Suprapubic skin (tissue), 4 donors: ENCODE measurements around the gene PNPLA3. TPM values are rescaled to one million over a fixed set of nuclear protein-coding genes. Genes with fewer than 3 reads are reported as not detected.

ENCODE experiments used
- DNase-seq, 2 donors: peaks; one replicate each; pipeline ENCODE4 v3.0.0-alpha.2; 2019; ENCODE audit warnings: low spot score in 2 of 2
- H3K27ac ChIP-seq: fragments of 200-600 bp; sonication (generic); one replicate; pipeline ENCODE4 v1.5.1; 2019
- H3K27me3 ChIP-seq: fragments of 200-600 bp; sonication (generic); one replicate; pipeline ENCODE4 v1.5.1; 2019
- H3K36me3 ChIP-seq: fragments of 200-600 bp; sonication (generic); one replicate; pipeline ENCODE4 v1.5.1; 2019
- H3K4me1 ChIP-seq: fragments of 200-600 bp; sonication (generic); one replicate; pipeline ENCODE4 v1.5.1; 2019
- H3K4me3 ChIP-seq: fragments of 200-600 bp; sonication (generic); one replicate; pipeline ENCODE4 v1.5.1; 2019; ENCODE audit warnings: mild to moderate bottlenecking
- H3K9me3 ChIP-seq: fragments of 200-600 bp; sonication (generic); one replicate; pipeline ENCODE4 v1.5.1; 2019
- EP300 ChIP-seq: sonication (generic); formaldehyde crosslinking; IDR thresholded peaks from one replicate; pipeline ENCODE4 v1.6.1; 2017; ENCODE audit warnings: antibody characterized with exemption
- POLR2A ChIP-seq, 2 donors: fragments of 450-650 bp; IDR thresholded peaks; one replicate each; pipeline ENCODE4 v1.6.1; 2017; ENCODE audit warnings: antibody characterized with exemption in 2 of 2, mild to moderate bottlenecking in 2 of 2, moderate library complexity in 2 of 2
- POLR2AphosphoS5 ChIP-seq, 3 donors: sonication (generic); formaldehyde crosslinking; IDR thresholded peaks; one replicate each; pipeline ENCODE4 v1.6.1; 2017; ENCODE audit warnings: antibody characterized with exemption in 3 of 3
- WGBS: methylation state at CpG from one replicate; pipeline ENCODE4 v1.1.5; 2018; 5-methylcytosine and 5-hydroxymethylcytosine counted together
- total RNA-seq, 4 donors: library from RNA; depleted of rRNA; stranded (reverse); fragments of >200 nt; gene quantifications; one replicate each; pipeline ENCODE4 v1.1.0, GENCODE V29; 2016
- TF ChIP-seq, protein P1 (sequence below), 2 donors: fragments of 200-600 bp in 1 of 2; fragments of 450-650 bp in 1 of 2; sonication (generic) in 1 of 2; IDR thresholded peaks; one replicate each; pipeline ENCODE4 v1.5.1; 2016 to 2019; ENCODE audit warnings: antibody characterized with exemption in 2 of 2, mild to moderate bottlenecking in 1 of 2, moderate library complexity in 1 of 2

Gene PNPLA3
- total RNA-seq, 4 donors from 2014 or later: 7.0 to 23.7 (median 11.6) TPM

GRCh38 chr22:43890901-43891331 lies 32.7 kb upstream of the PNPLA3 start:
- H3K27ac ChIP-seq: no peak overlapping the region
- no peak for DNase-seq
- no peaks in the 10 kb centered on the region for H3K36me3 ChIP-seq
- peak overlapping the region; percentile 9 for H3K4me3 ChIP-seq
- peaks cover 80% of the 10 kb centered on the region for H3K27me3 ChIP-seq
- H3K4me1 ChIP-seq: peaks cover 12% of the 10 kb centered on the region
- 22% methylated on average over 9 of the region's 24 CpGs for WGBS
- H3K9me3 ChIP-seq: no peaks in the 10 kb centered on the region
- no peak for TF ChIP-seq POLR2A (IDR thresholded peaks at IDR 0.05)
- TF ChIP-seq POLR2AphosphoS5 (IDR thresholded peaks at IDR 0.05): no peak
- TF ChIP-seq, protein P1, sequence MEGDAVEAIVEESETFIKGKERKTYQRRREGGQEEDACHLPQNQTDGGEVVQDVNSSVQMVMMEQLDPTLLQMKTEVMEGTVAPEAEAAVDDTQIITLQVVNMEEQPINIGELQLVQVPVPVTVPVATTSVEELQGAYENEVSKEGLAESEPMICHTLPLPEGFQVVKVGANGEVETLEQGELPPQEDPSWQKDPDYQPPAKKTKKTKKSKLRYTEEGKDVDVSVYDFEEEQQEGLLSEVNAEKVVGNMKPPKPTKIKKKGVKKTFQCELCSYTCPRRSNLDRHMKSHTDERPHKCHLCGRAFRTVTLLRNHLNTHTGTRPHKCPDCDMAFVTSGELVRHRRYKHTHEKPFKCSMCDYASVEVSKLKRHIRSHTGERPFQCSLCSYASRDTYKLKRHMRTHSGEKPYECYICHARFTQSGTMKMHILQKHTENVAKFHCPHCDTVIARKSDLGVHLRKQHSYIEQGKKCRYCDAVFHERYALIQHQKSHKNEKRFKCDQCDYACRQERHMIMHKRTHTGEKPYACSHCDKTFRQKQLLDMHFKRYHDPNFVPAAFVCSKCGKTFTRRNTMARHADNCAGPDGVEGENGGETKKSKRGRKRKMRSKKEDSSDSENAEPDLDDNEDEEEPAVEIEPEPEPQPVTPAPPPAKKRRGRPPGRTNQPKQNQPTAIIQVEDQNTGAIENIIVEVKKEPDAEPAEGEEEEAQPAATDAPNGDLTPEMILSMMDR (IDR thresholded peaks at IDR 0.05): no peak
- TF ChIP-seq EP300: no peak

DNA sequence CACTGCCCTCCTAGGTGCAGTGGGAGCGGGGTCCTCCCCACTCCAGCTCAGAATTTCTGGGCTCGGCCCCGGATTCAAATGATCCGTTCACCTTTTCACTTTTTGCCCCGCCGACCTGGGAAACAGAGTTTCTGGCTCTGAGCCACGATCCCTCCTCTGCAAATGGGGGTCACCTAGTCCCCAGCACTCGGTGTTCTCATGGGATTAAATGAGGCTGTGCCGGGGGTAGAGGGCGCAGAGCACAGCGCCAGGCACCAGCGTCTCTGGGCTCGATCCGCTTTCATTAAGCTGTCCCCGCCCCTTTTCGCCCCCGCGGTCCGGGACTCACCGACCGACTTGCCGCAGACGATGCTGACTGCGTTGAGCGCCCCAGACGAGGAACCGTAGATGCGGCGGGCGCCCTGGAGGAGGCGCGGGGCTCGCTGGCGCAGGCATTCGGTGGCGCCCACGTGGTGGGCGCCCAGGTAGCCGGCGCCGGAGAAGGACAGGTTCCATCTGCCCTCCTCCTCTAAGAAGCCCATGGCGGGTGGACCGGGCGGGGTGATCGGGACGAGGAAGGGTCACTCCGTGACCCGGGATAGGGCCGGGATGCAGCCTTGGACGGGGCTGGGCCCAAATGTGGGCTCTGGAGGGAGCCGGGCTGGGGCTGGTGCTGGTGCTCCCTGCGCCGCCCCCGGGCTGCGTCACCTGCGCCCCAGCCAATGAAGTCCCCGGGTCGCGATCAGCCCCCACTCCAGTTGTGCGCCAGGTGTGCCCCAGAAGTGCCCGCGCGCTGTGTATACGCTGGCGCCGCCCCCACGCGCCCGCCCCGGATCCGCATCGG lies 32.0 kb upstream of the PNPLA3 start, which contains the start of gene PNPLA5:
TSS of gene PNPLA5 (minus strand) at position 654 of the 823 bp plus-strand sequence. CDS start at position 521, 133 bp downstream.
- TF ChIP-seq, protein P1 (IDR thresholded peaks at IDR 0.05): no peak
- TF ChIP-seq EP300 (no peak), POLR2AphosphoS5 (IDR thresholded peaks at IDR 0.05) (no peak), POLR2A (IDR thresholded peaks at IDR 0.05) (no peak)
- DNase-seq: no peak
- no peaks in the 10 kb centered on the region for H3K9me3 ChIP-seq
- peak within 1 kb of the TSS; percentile 9 for H3K4me3 ChIP-seq
- no peak within 1 kb of the TSS for H3K27ac ChIP-seq
- H3K4me1 ChIP-seq: peaks cover 12% of the 10 kb centered on the region
- no peaks in the 10 kb centered on the region for H3K36me3 ChIP-seq
- WGBS: 9% methylated on average over 19 of the region's 72 CpGs
- peaks cover 75% of the 10 kb centered on the region for H3K27me3 ChIP-seq

DNA sequence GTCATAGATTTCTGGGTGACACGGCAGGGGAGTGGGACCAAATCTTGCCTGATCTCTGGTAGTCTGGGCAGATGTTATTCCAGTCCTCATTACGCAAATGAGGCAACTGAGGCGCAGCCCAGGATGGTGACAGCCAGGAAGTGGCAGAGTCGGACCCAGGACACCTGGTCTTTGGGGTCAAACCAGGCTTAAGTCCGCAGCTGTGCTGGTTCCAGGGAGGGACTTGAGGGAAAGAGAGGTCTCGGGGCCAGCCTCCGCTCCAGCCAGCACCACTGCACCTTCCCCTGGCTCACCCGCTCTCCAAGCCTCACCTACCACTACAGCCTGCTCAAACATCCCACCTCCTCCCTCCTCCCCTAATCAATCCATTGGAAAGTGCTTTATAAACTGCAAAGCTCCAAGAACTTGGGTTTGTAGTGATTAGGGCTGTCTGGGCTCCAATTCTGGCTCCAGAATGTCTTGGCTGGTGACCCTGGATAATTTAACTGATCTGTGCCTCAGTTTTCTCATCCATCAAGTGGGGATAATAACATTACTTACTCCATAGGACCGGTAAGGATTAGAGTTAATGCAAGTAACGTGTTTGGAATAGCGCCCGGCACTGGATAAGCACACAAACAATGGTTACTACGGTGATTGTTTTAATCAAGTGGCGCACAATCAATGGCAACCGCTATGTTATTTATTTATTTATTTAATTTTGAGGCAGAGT lies 31.3 kb upstream of the PNPLA3 start:
- no peaks in the 10 kb centered on the region for H3K9me3 ChIP-seq
- no peak for TF ChIP-seq POLR2AphosphoS5 (IDR thresholded peaks at IDR 0.05)
- TF ChIP-seq EP300: no peak
- TF ChIP-seq, protein P1 (IDR thresholded peaks at IDR 0.05): no peak
- no peak for TF ChIP-seq POLR2A (IDR thresholded peaks at IDR 0.05)
- no peaks in the 10 kb centered on the region for H3K36me3 ChIP-seq
- peaks cover 67% of the 10 kb centered on the region for H3K27me3 ChIP-seq
- no peak for DNase-seq
- H3K27ac ChIP-seq: no peak overlapping the region
- H3K4me3 ChIP-seq: no peak overlapping the region
- WGBS: 54% methylated on average over 12 of the region's 15 CpGs
- peaks cover 12% of the 10 kb centered on the region for H3K4me1 ChIP-seq

- no peak for DNase-seq
- Histone ChIP-seq H3K27me3 (peaks cover 64% of the 10 kb centered on the region), H3K27ac (no peak overlapping the region), H3K4me1 (peaks cover 12% of the 10 kb centered on the region), H3K4me3 (no peak overlapping the region), H3K9me3 (no peaks in the 10 kb centered on the region), H3K36me3 (no peaks in the 10 kb centered on the region)
- WGBS: 57% methylated on average over 1 of the region's 5 CpGs
- TF ChIP-seq EP300: no peak
- no peak for TF ChIP-seq POLR2AphosphoS5 (IDR thresholded peaks at IDR 0.05)
- TF ChIP-seq, protein P1 (IDR thresholded peaks at IDR 0.05): no peak
- TF ChIP-seq POLR2A (IDR thresholded peaks at IDR 0.05): no peak
These were observed 30.3 kb upstream of the PNPLA3 start for GRCh38 chr22:43893266-43893665.

DNA sequence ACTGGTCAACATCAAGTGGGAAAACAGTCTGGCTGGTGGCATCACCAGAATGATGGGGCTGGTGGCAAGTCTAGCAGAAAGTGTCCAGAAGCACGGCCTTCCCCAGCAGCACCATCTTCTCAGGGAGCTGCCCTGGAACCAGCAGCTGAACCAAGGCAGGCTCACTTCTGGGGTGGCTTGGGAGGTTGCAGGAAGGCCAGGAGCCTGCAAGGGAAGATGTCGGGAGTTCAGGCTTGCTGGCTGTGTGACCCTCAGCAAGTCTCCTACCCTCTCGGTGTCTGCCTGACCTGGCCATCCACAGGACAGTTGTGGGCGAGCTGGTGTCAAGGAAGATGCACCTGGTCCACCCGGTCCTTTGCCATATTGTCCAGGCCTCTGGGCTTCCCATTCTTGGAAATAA lies 29.5 kb upstream of the PNPLA3 start:
- Histone ChIP-seq H3K36me3 (no peaks in the 10 kb centered on the region), H3K27ac (no peak overlapping the region), H3K4me3 (no peak overlapping the region), H3K27me3 (peaks cover 57% of the 10 kb centered on the region), H3K4me1 (peaks cover 12% of the 10 kb centered on the region), H3K9me3 (no peaks in the 10 kb centered on the region)
- TF ChIP-seq, protein P1 (IDR thresholded peaks at IDR 0.05): no peak
- no peak for TF ChIP-seq EP300
- TF ChIP-seq POLR2AphosphoS5 (IDR thresholded peaks at IDR 0.05): no peak
- no peak for TF ChIP-seq POLR2A (IDR thresholded peaks at IDR 0.05)
- WGBS: 71% methylated on average over 5 of the region's 5 CpGs
- DNase-seq: no peak
